Liver (tissue), 3 donors: ENCODE measurements around the gene FBXW2.

Source experiments
- EGR1 ChIP-seq, 2 donors: IDR thresholded peaks; 2 replicates each; pipeline ENCODE4 v1.6.1; 2016 to 2018; ENCODE audit warnings: antibody characterized with exemption in 2 of 2, low read depth in 2 of 2
- GABPA ChIP-seq, 2 donors: IDR thresholded peaks in 1 of 2; conservative IDR thresholded peaks in 1 of 2; 2 replicates each; pipeline ENCODE4 v1.6.1; 2016; ENCODE audit warnings: antibody characterized with exemption in 2 of 2, mild to moderate bottlenecking in 1 of 2, moderate library complexity in 1 of 2
- HNF4A ChIP-seq, 2 donors: conservative IDR thresholded peaks; 2 replicates each; pipeline ENCODE4 v1.6.1; 2016; ENCODE audit warnings: antibody characterized with exemption in 2 of 2, mild to moderate bottlenecking in 2 of 2
- JUND ChIP-seq, 2 donors: IDR thresholded peaks; 2 replicates each; pipeline ENCODE4 v1.6.1; 2016; ENCODE audit warnings: antibody characterized with exemption in 2 of 2
- RAD21 ChIP-seq, 2 donors: IDR thresholded peaks; 2 replicates each; pipeline ENCODE4 v1.6.1; 2016; ENCODE audit warnings: antibody characterized with exemption in 2 of 2, mild to moderate bottlenecking in 2 of 2
- RXRA ChIP-seq, 2 donors: IDR thresholded peaks; 2 replicates each; pipeline ENCODE4 v1.6.1; 2017 to 2018; ENCODE audit warnings: antibody characterized with exemption in 2 of 2, mild to moderate bottlenecking in 1 of 2
- SP1 ChIP-seq: IDR thresholded peaks from 2 replicates; pipeline ENCODE4 v1.6.1; 2018; ENCODE audit warnings: antibody characterized with exemption, mild to moderate bottlenecking
- TAF1 ChIP-seq: conservative IDR thresholded peaks from 2 replicates; pipeline ENCODE4 v1.6.1; 2016; ENCODE audit warnings: antibody characterized with exemption, mild to moderate bottlenecking
- YY1 ChIP-seq: IDR thresholded peaks from 2 replicates; pipeline ENCODE4 v1.6.1; 2016; ENCODE audit warnings: antibody characterized with exemption, mild to moderate bottlenecking
- TF ChIP-seq, protein P1 (sequence below): fragments of 150-350 bp; IDR thresholded peaks from 2 replicates; pipeline ENCODE4 v1.5.1; 2017; ENCODE audit warnings: improper control_type of control experiment, low read depth, low read length; ENCODE audit not compliant: missing input control
- TF ChIP-seq, protein P2 (sequence below): IDR thresholded peaks from 2 replicates; pipeline ENCODE4 v1.6.1; 2016; ENCODE audit warnings: antibody characterized with exemption
- TF ChIP-seq, protein P3 (sequence below): IDR thresholded peaks from 2 replicates; pipeline ENCODE4 v1.6.1; 2016; ENCODE audit warnings: antibody characterized with exemption, mild to moderate bottlenecking
- donor health status: healthy.
- donor health status: healthy.

DNA sequence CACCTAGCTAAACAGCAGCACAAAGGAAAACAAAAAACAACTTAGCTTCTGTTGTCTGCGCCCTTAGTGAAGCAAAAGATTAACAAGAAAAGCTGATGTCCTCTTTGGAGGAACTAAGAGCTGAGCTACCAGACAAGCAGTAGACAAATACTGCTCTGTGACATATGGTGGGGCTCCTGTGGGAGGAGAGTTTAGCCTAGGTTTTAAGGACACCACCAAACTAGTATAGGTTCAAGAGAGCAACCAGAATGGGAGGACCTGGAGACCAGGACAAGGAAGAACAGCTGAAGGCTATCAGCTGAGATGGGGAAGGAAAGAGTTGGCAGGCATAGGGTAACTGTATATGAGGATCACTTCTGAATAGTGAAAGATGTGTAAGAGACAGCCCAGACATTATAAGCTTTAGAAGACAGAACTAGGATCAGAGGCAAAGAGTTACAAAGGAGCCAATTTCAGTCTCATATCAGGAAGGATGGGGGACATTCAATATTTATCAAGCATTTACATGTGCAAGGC lies 27.2 kb downstream of the FBXW2 start:
- TF ChIP-seq, protein P1, sequence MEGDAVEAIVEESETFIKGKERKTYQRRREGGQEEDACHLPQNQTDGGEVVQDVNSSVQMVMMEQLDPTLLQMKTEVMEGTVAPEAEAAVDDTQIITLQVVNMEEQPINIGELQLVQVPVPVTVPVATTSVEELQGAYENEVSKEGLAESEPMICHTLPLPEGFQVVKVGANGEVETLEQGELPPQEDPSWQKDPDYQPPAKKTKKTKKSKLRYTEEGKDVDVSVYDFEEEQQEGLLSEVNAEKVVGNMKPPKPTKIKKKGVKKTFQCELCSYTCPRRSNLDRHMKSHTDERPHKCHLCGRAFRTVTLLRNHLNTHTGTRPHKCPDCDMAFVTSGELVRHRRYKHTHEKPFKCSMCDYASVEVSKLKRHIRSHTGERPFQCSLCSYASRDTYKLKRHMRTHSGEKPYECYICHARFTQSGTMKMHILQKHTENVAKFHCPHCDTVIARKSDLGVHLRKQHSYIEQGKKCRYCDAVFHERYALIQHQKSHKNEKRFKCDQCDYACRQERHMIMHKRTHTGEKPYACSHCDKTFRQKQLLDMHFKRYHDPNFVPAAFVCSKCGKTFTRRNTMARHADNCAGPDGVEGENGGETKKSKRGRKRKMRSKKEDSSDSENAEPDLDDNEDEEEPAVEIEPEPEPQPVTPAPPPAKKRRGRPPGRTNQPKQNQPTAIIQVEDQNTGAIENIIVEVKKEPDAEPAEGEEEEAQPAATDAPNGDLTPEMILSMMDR, result no peak
- no peak for TF ChIP-seq SP1
- no peak for TF ChIP-seq RXRA (IDR thresholded peaks at IDR 0.05)
- TF ChIP-seq, protein P2, sequence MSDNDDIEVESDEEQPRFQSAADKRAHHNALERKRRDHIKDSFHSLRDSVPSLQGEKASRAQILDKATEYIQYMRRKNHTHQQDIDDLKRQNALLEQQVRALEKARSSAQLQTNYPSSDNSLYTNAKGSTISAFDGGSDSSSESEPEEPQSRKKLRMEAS, result no peak
- TF ChIP-seq, protein P3, sequence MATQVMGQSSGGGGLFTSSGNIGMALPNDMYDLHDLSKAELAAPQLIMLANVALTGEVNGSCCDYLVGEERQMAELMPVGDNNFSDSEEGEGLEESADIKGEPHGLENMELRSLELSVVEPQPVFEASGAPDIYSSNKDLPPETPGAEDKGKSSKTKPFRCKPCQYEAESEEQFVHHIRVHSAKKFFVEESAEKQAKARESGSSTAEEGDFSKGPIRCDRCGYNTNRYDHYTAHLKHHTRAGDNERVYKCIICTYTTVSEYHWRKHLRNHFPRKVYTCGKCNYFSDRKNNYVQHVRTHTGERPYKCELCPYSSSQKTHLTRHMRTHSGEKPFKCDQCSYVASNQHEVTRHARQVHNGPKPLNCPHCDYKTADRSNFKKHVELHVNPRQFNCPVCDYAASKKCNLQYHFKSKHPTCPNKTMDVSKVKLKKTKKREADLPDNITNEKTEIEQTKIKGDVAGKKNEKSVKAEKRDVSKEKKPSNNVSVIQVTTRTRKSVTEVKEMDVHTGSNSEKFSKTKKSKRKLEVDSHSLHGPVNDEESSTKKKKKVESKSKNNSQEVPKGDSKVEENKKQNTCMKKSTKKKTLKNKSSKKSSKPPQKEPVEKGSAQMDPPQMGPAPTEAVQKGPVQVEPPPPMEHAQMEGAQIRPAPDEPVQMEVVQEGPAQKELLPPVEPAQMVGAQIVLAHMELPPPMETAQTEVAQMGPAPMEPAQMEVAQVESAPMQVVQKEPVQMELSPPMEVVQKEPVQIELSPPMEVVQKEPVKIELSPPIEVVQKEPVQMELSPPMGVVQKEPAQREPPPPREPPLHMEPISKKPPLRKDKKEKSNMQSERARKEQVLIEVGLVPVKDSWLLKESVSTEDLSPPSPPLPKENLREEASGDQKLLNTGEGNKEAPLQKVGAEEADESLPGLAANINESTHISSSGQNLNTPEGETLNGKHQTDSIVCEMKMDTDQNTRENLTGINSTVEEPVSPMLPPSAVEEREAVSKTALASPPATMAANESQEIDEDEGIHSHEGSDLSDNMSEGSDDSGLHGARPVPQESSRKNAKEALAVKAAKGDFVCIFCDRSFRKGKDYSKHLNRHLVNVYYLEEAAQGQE, result no peak
- TF ChIP-seq RAD21 (IDR thresholded peaks at IDR 0.05), result no peak
- no peak for TF ChIP-seq JUND (IDR thresholded peaks at IDR 0.05)
- TF ChIP-seq TAF1, result no peak
- TF ChIP-seq HNF4A (conservative IDR thresholded peaks at IDR 0.05), result no peak
- no peak for TF ChIP-seq YY1
- TF ChIP-seq GABPA (IDR thresholded peaks at IDR 0.05 in 1 of 2, conservative IDR thresholded peaks at IDR 0.05 in 1 of 2), result no peak
- TF ChIP-seq EGR1 (IDR thresholded peaks at IDR 0.05; ENCODE audit: low read depth in 2 of 2), result no peak
